Mesothelial cell of epicardium (in vitro differentiated cells): ENCODE results near the gene SELENOP. TPM values are rescaled to one million over a fixed set of nuclear protein-coding genes. Genes with fewer than 3 reads are reported as not detected.

Experiments
- DNase-seq, 2 experiments: peaks; one replicate each; pipeline ENCODE4 v3.0.0; 2021; ENCODE audit warnings: low spot score in 2 of 2; ENCODE audit not compliant: unreplicated experiment in 2 of 2
- H3K27ac Mint-ChIP-seq: 2 replicates; pipeline ENCODE4 v1.8.0; 2021; ENCODE audit warnings: mixed read lengths
- H3K27me3 Mint-ChIP-seq: 2 replicates; pipeline ENCODE4 v1.8.0; 2021; ENCODE audit warnings: low read depth, mixed read lengths
- H3K36me3 Mint-ChIP-seq: 2 replicates; pipeline ENCODE4 v1.8.0; 2021; ENCODE audit warnings: mixed read lengths
- H3K4me1 Mint-ChIP-seq: 2 replicates; pipeline ENCODE4 v1.8.0; 2021; ENCODE audit warnings: mixed read lengths
- H3K4me3 Mint-ChIP-seq: 2 replicates; pipeline ENCODE4 v1.8.0; 2021; ENCODE audit warnings: mild to moderate bottlenecking, moderate library complexity, mixed read lengths
- H3K9me3 Mint-ChIP-seq: 2 replicates; pipeline ENCODE4 v1.8.0; 2021; ENCODE audit warnings: mixed read lengths
- total RNA-seq: library from RNA; stranded (reverse); gene quantifications from 3 replicates; pipeline ENCODE4 v1.2.1, GENCODE V29; 2021
- TF ChIP-seq, protein P1 (sequence below): fragments of 200-600 bp; sonication (generic); IDR thresholded peaks from one replicate; pipeline ENCODE4 v1.5.0; 2021; ENCODE audit warnings: antibody characterized with exemption; ENCODE audit not compliant: unreplicated experiment

The SELENOP gene
- total RNA-seq, 1 donor from 2014 or later, result 86.9 TPM

DNA sequence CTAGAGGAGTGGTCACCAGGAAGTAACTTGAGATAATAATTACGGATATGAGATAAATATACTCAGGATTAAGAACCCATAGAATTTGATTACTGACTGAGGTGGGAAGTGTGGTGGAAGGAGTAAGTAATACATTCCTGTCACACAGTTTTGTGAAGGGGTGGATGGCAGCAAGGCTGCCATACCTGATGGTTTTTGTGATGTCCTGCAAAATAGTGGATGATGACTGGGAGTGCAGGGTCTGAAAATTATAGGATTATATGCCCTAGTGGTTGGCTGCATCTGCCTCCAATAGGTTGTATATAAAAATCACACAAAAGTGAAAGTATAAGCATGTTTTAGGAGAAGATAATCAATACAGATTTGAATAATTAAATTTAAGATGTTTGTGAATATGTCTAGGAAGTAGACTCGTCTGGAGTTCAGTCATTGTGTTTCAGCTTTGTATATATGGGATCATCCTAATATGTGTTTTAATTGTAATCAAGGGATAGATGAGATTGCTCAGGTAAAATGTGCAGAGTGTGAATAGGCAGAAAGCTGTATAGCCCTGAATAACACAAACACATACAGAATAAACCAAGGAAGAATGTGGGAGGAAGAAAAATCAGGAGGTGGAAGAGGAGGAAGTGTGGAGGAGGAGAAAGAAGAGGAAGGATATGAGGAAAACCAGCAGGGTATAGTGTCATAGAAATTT lies 5.5 kb downstream of the SELENOP start:
- Mint-ChIP-seq H3K4me3 (no peak overlapping the region), H3K4me1 (peaks cover 21% of the 10 kb centered on the region), H3K36me3 (peaks cover 24% of the 10 kb centered on the region), H3K9me3 (no peaks in the 10 kb centered on the region), H3K27ac (no peak overlapping the region), H3K27me3 (no peaks in the 10 kb centered on the region)
- no peak for DNase-seq
- TF ChIP-seq, protein P1, sequence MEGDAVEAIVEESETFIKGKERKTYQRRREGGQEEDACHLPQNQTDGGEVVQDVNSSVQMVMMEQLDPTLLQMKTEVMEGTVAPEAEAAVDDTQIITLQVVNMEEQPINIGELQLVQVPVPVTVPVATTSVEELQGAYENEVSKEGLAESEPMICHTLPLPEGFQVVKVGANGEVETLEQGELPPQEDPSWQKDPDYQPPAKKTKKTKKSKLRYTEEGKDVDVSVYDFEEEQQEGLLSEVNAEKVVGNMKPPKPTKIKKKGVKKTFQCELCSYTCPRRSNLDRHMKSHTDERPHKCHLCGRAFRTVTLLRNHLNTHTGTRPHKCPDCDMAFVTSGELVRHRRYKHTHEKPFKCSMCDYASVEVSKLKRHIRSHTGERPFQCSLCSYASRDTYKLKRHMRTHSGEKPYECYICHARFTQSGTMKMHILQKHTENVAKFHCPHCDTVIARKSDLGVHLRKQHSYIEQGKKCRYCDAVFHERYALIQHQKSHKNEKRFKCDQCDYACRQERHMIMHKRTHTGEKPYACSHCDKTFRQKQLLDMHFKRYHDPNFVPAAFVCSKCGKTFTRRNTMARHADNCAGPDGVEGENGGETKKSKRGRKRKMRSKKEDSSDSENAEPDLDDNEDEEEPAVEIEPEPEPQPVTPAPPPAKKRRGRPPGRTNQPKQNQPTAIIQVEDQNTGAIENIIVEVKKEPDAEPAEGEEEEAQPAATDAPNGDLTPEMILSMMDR, result no peak

DNA sequence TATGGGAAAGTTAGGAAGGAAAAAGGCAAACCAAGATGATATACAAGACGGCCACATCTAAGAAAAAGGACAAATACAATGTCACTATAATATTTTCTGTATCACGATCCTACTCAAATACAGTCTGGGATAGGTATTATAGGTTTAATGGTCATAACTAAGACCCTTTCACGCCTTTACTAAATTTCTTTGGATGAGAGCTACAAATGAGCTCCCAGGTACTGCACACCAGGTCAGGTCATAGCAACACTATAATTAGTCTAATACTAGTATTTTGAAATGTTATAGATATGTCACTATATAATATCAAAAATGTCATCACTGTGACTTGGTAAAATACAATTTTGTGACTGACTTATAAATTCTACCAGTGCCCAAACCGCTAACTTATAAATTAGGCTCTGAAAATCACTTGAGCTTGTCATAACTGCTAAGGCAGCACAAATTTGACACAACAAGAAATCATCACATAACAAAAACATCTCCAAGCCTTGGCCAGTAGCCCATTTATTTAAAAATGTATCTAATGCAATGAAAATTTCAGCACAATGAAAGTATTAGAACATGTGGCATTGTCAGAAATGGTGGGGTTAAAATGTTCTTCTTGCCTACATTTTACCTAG lies 6.9 kb downstream of the SELENOP start:
- TF ChIP-seq, protein P1, result no peak
- Mint-ChIP-seq H3K4me1 (peaks cover 13% of the 10 kb centered on the region), H3K27me3 (no peaks in the 10 kb centered on the region), H3K9me3 (no peaks in the 10 kb centered on the region), H3K36me3 (peaks cover 32% of the 10 kb centered on the region), H3K27ac (no peak overlapping the region), H3K4me3 (no peak overlapping the region)
- no peak for DNase-seq

DNA sequence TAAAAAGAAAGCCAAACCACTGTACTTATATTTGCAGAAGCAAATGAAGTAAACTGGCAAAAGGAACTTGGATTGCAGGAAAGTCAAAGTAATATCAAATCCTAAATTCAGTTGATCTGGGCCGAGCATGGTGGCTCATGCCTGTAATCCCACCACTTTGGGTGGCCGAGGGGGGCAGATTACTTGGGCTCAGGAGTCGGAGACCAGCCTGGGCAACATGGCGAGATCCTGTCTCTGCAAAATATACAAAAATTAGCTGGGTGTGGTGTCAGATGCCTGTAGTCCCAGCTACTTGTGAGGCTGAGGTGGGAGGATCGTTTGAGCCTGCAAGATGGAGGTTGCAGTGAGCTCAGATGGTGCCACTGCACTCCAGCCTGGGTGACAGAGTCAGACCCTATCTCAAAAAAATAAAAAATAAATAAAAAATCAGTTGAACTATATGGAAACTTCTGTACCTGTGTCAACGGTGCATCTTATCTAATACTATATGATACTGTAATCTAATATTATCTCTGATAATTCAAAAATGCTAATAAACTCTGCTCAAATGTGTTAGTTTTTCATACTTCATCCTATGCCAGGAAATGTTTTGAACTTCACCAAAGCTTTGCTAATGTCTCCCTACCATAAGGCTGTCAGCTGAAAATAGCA lies 10.1 kb downstream of the SELENOP start:
- H3K9me3 Mint-ChIP-seq, result peaks cover 13% of the 10 kb centered on the region
- peaks cover 34% of the 10 kb centered on the region for H3K36me3 Mint-ChIP-seq
- H3K27ac Mint-ChIP-seq, result no peak overlapping the region
- no peak overlapping the region for H3K4me3 Mint-ChIP-seq
- no peaks in the 10 kb centered on the region for H3K27me3 Mint-ChIP-seq
- DNase-seq, result no peak
- H3K4me1 Mint-ChIP-seq, result no peaks in the 10 kb centered on the region
- TF ChIP-seq, protein P1, result no peak

DNA sequence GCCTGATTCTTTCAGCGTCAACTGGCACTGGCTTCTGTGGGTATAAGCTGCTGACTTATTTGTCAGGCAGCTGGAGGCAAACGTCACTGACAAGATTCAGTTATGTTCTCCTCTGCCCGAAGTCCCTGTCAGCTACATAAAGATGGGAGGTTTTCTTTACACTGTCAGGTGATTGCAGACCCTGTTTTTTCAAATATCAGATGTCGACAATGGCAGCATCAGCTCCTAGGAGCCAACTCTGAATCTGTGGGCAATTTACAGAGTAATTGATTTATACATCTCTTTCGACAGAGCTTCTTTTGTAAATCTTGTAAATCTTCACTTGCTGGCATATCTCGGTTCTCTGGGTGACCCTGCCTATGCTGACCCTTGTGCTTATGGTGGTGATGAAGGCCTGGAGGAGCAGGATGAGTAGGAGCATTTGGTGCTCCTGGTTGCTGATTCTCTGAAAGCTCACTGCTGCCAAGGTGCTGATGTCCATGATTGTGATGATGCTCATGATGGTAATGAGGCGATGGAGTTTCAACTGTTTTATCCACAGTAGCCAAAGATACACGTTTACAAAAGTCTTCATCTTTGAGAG lies 10.9 kb downstream of the SELENOP start:
- TF ChIP-seq, protein P1, result no peak
- Mint-ChIP-seq H3K27ac (no peak overlapping the region), H3K36me3 (peaks cover 26% of the 10 kb centered on the region), H3K27me3 (no peaks in the 10 kb centered on the region), H3K4me1 (no peaks in the 10 kb centered on the region), H3K9me3 (peaks cover 13% of the 10 kb centered on the region), H3K4me3 (no peak overlapping the region)
- DNase-seq, result no peak

DNA sequence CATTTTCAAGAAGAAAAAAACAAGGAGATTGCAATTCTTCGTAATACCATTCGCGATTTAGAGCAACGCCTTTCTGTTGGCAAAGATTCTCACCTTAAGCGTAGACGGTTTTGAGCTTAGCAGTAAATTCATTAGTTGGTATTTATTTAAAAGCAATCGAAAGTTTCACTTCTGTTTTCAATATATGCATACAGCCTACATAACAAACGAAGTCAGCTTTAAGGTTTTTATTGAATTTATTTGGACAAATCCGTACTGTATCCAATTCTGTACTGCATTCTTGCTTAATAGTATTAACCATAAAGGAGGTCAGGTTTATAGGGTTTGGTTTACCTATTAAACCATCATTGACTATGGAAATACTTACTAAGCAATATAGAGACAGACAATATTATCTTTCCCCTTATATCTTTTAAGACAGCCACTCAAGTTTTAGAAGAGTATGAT lies 12.0 kb downstream of the SELENOP start:
- TF ChIP-seq, protein P1, result no peak
- Mint-ChIP-seq H3K4me3 (no peak overlapping the region), H3K4me1 (no peaks in the 10 kb centered on the region), H3K9me3 (peaks cover 19% of the 10 kb centered on the region), H3K27ac (no peak overlapping the region), H3K36me3 (peaks cover 25% of the 10 kb centered on the region), H3K27me3 (no peaks in the 10 kb centered on the region)
- no peak for DNase-seq
